OCI-LY1 (cell line): ENCODE results near the gene FIG4.

Experiments
- H2AFZ ChIP-seq: fragments of 200-600 bp; sonication (generic), shearing (Covaris generic); 2 replicates; pipeline ENCODE4 v1.6.0; 2014; ENCODE audit warnings: antibody characterized with exemption, mild to moderate bottlenecking, low read length
- H3F3A ChIP-seq: fragments of 200-600 bp; sonication (generic), shearing (Covaris generic); 2 replicates; pipeline ENCODE4 v1.6.0; 2014; ENCODE audit warnings: mild to moderate bottlenecking, antibody characterized with exemption, low read length, moderate library complexity; ENCODE audit not compliant: insufficient read depth
- H3K27ac ChIP-seq: fragments of 200-600 bp; sonication (generic); 2 replicates; pipeline ENCODE4 v1.5.1; 2014; ENCODE audit warnings: low read length, mixed run types, mild to moderate bottlenecking, low read depth; ENCODE audit not compliant: poor library complexity, severe bottlenecking
- H3K27me3 ChIP-seq: fragments of 200-600 bp; sonication (generic); 2 replicates; pipeline ENCODE4 v1.6.0; 2014; ENCODE audit warnings: antibody characterized with exemption, mild to moderate bottlenecking, low read length, moderate library complexity; ENCODE audit not compliant: insufficient read depth
- H3K36me3 ChIP-seq: fragments of 200-600 bp; sonication (generic); 2 replicates; pipeline ENCODE4 v1.6.1; 2014; ENCODE audit warnings: mild to moderate bottlenecking, antibody characterized with exemption, low read length, moderate library complexity, mixed read lengths; ENCODE audit not compliant: insufficient read depth
- H3K4me1 ChIP-seq: fragments of 200-600 bp; sonication (generic); 2 replicates; pipeline ENCODE4 v1.5.1; 2014; ENCODE audit warnings: mild to moderate bottlenecking, low read length, moderate library complexity; ENCODE audit not compliant: insufficient read depth, severe bottlenecking
- H3K4me2 ChIP-seq: fragments of 200-600 bp; sonication (generic), shearing (Covaris generic); 2 replicates; pipeline ENCODE4 v1.6.1; 2014; ENCODE audit warnings: low read length
- H3K4me3 ChIP-seq: fragments of 200-600 bp; sonication (generic); 2 replicates; pipeline ENCODE4 v1.5.1; 2014; ENCODE audit warnings: low read length, low read depth, mild to moderate bottlenecking, mixed read lengths; ENCODE audit not compliant: poor library complexity, severe bottlenecking
- H3K79me2 ChIP-seq: fragments of 200-600 bp; shearing (Covaris generic); 2 replicates; pipeline ENCODE4 v1.6.1; 2016; ENCODE audit warnings: mixed run types, low read length, mixed read lengths; ENCODE audit not compliant: insufficient read depth
- H3K9ac ChIP-seq: fragments of 200-600 bp; sonication (generic), shearing (Covaris generic); 2 replicates; pipeline ENCODE4 v1.6.1; 2014; ENCODE audit warnings: mild to moderate bottlenecking, low read length, mixed read lengths
- H3K9me2 ChIP-seq: fragments of 200-600 bp; sonication (generic), shearing (Covaris generic); 2 replicates; pipeline ENCODE4 v1.6.1; 2014; ENCODE audit warnings: low read depth, mild to moderate bottlenecking, low read length, mixed read lengths
- H3K9me3 ChIP-seq: fragments of 200-600 bp; shearing (Covaris generic); 2 replicates; pipeline ENCODE4 v1.6.1; 2014; ENCODE audit warnings: low read length, mixed read lengths
- H4K20me1 ChIP-seq: fragments of 200-600 bp; sonication (generic), shearing (Covaris generic); 2 replicates; pipeline ENCODE4 v1.6.0; 2016; ENCODE audit warnings: mild to moderate bottlenecking, low read length; ENCODE audit not compliant: insufficient read depth
- EZH2 ChIP-seq: fragments of 200-600 bp; sonication (generic), shearing (Covaris generic); IDR thresholded peaks from 2 replicates; pipeline ENCODE4 v1.8.0; 2017; ENCODE audit warnings: borderline replicate concordance, mixed run types, mild to moderate bottlenecking, antibody characterized with exemption, low read length, moderate library complexity, mixed read lengths
- TF ChIP-seq, protein P1 (sequence below): fragments of 200-600 bp; sonication (generic), shearing (Covaris generic); IDR thresholded peaks from 2 replicates; pipeline ENCODE4 v1.5.1; 2017; ENCODE audit warnings: mild to moderate bottlenecking, antibody characterized with exemption, low read length, moderate library complexity, mixed read lengths

Gene FIG4

DNA sequence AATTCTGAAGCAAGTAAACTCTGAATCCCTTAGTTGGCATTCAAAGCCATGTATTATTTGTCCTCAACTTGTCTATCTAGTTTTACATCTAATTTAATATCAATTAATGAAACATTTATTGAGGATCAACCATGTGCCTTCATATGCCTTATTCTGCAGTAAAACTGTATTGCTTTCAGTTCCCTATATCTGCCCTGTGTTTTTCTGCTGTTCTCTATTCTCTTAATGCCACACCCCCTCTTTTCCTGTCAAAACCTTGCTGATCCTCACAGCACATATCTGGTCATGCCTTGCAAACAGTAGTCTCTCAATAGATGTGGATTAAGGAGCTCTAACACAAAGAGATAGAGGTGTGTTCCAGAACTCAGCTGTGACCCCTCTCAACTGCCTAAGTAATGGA lies 2.0 kb downstream of the FIG4 start:
- H3K9me2 ChIP-seq = no peaks in the 10 kb centered on the region
- H3K4me2 ChIP-seq = no peak overlapping the region; the same call in 1 of the 2 replicates
- H3K4me1 ChIP-seq = peaks cover 25% of the 10 kb centered on the region
- H3K79me2 ChIP-seq = no peaks in the 10 kb centered on the region
- no peak overlapping the region for H3K27ac ChIP-seq
- no peak overlapping the region for H2AFZ ChIP-seq
- no peak overlapping the region for H3K4me3 ChIP-seq
- TF ChIP-seq, protein P1, sequence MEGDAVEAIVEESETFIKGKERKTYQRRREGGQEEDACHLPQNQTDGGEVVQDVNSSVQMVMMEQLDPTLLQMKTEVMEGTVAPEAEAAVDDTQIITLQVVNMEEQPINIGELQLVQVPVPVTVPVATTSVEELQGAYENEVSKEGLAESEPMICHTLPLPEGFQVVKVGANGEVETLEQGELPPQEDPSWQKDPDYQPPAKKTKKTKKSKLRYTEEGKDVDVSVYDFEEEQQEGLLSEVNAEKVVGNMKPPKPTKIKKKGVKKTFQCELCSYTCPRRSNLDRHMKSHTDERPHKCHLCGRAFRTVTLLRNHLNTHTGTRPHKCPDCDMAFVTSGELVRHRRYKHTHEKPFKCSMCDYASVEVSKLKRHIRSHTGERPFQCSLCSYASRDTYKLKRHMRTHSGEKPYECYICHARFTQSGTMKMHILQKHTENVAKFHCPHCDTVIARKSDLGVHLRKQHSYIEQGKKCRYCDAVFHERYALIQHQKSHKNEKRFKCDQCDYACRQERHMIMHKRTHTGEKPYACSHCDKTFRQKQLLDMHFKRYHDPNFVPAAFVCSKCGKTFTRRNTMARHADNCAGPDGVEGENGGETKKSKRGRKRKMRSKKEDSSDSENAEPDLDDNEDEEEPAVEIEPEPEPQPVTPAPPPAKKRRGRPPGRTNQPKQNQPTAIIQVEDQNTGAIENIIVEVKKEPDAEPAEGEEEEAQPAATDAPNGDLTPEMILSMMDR = no peak
- TF ChIP-seq EZH2 = no peak
- no peaks in the 10 kb centered on the region for H3F3A ChIP-seq
- no peaks in the 10 kb centered on the region for H3K9me3 ChIP-seq
- no peaks in the 10 kb centered on the region for H3K27me3 ChIP-seq
- H3K9ac ChIP-seq = no peak overlapping the region; the same call in 1 of the 2 replicates
- no peaks in the 10 kb centered on the region for H4K20me1 ChIP-seq
- H3K36me3 ChIP-seq = peaks cover 7% of the 10 kb centered on the region; the same call in 1 of the 2 replicates

GRCh38 chr6:109695468-109695867 lies 4.4 kb downstream of the FIG4 start:
- peaks cover 7% of the 10 kb centered on the region; the same call in 1 of the 2 replicates for H3K36me3 ChIP-seq
- no peak overlapping the region for H3K4me3 ChIP-seq
- no peak overlapping the region for H3K9ac ChIP-seq
- no peaks in the 10 kb centered on the region for H3K27me3 ChIP-seq
- no peaks in the 10 kb centered on the region for H4K20me1 ChIP-seq
- peaks cover 20% of the 10 kb centered on the region for H3K4me1 ChIP-seq
- H3K4me2 ChIP-seq = no peak overlapping the region
- no peaks in the 10 kb centered on the region for H3K9me2 ChIP-seq
- H3F3A ChIP-seq = no peaks in the 10 kb centered on the region
- no peak overlapping the region for H3K27ac ChIP-seq
- no peak for TF ChIP-seq EZH2
- TF ChIP-seq, protein P1 = peak; percentile 54
- no peaks in the 10 kb centered on the region for H3K9me3 ChIP-seq
- no peak overlapping the region for H2AFZ ChIP-seq
- no peaks in the 10 kb centered on the region for H3K79me2 ChIP-seq

DNA sequence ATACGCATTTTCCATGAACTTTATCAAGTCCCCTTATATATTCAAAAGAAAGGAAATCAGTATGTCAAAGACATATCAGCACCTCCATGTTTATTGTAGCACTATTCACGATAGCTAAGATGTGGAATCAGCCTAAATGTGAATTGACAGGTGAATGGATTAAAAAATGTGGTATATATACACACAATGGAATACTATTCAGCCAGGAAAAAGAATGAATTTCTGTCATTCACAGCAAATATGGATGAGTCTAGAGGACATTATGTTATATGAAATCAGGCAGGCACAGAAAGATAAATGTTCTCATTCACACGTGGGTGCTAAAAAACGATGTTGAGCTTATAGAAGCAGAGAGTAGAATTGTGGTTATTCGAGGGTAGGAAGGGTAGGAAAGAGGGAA lies 5.3 kb downstream of the FIG4 start:
- no peaks in the 10 kb centered on the region for H3K27me3 ChIP-seq
- no peaks in the 10 kb centered on the region for H3K79me2 ChIP-seq
- H3K9me3 ChIP-seq = no peaks in the 10 kb centered on the region
- H3K36me3 ChIP-seq = peaks cover 7% of the 10 kb centered on the region; the same call in 1 of the 2 replicates
- TF ChIP-seq EZH2 = no peak
- TF ChIP-seq, protein P1 = no peak
- no peak overlapping the region for H3K4me3 ChIP-seq
- no peaks in the 10 kb centered on the region for H3F3A ChIP-seq
- no peaks in the 10 kb centered on the region for H3K9me2 ChIP-seq
- H2AFZ ChIP-seq = no peak overlapping the region
- no peak overlapping the region for H3K9ac ChIP-seq
- no peaks in the 10 kb centered on the region for H4K20me1 ChIP-seq
- H3K27ac ChIP-seq = no peak overlapping the region
- no peak overlapping the region for H3K4me2 ChIP-seq
- peaks cover 20% of the 10 kb centered on the region for H3K4me1 ChIP-seq
